SJSA1 (cell line): Measurements from ENCODE around the gene ADCY7. TPM values are rescaled to one million over a fixed set of nuclear protein-coding genes. Genes with fewer than 3 reads are reported as not detected.

Experiments used
- DNase-seq, 2 experiments: peaks; one replicate each; pipeline ENCODE4 v3.0.0-alpha.2; 2015 to 2020; ENCODE audit warnings: low spot score in 2 of 2, low read depth in 1 of 2
- H3K27ac ChIP-seq: fragments of 250-450 bp; sonication (Bioruptor Pico); 2 replicates; pipeline ENCODE4 v1.5.1; 2020; ENCODE audit warnings: mild to moderate bottlenecking, moderate library complexity
- H3K27me3 ChIP-seq: fragments of 250-450 bp; sonication (Bioruptor Pico); replicated peaks from 2 replicates; pipeline ENCODE4 v1.5.1; 2020; ENCODE audit warnings: mild to moderate bottlenecking, moderate library complexity
- H3K36me3 ChIP-seq: fragments of 250-450 bp; sonication (Bioruptor Pico); 2 replicates; pipeline ENCODE4 v1.5.1; 2020; ENCODE audit warnings: mild to moderate bottlenecking
- H3K4me1 ChIP-seq: fragments of 250-450 bp; sonication (Bioruptor Pico); replicated peaks from 2 replicates; pipeline ENCODE4 v1.6.1; 2021; ENCODE audit warnings: mild to moderate bottlenecking
- H3K4me3 ChIP-seq: fragments of 250-450 bp; sonication (Bioruptor Pico); 2 replicates; pipeline ENCODE4 v1.5.1; 2020; ENCODE audit warnings: mild to moderate bottlenecking
- H3K9me3 ChIP-seq: fragments of 250-450 bp; sonication (Bioruptor Pico); replicated peaks from 2 replicates; pipeline ENCODE4 v1.5.1; 2020; ENCODE audit warnings: mild to moderate bottlenecking
- total RNA-seq: library from RNA; depleted of rRNA; stranded (reverse); fragments of >200 nt; shearing (Covaris generic); gene quantifications from 2 replicates; pipeline ENCODE4 v1.2.3, GENCODE V29; 2014

The ADCY7 gene
- total RNA-seq, 1 experiment from 2014 or later, result 103 TPM

DNA sequence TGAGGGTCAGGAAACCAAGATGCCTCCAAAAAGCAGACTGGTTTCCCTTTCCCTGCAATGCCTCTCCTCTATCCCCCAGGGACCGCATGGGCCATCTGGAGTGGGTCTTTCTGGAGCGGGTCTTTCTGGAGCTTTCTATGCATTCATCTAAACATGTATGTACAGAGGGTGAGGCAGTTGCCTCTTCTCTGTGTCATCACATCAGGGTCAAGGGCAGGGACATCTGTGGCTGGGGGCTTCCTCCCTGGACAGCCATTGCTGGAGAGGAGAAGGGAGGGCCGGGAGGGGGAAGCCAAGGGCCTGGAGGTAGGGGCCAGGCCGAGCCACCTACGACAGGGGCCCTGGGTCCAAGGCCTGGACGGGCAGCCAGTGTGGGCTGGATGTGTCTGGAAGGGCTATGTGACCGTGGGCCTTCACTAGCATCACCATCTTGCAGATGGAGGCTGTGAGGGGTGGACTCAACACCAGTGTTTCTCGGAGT, 840 bp downstream of the ADCY7 start:
- Histone ChIP-seq H3K4me3 (peak overlapping the region; percentile 40), H3K27ac (peak overlapping the region; percentile 89), H3K36me3 (peaks cover 34% of the 10 kb centered on the region), H3K4me1 (peaks cover 51% of the 10 kb centered on the region), H3K27me3 (no peaks in the 10 kb centered on the region), H3K9me3 (no peaks in the 10 kb centered on the region)
- no peak for DNase-seq

DNA sequence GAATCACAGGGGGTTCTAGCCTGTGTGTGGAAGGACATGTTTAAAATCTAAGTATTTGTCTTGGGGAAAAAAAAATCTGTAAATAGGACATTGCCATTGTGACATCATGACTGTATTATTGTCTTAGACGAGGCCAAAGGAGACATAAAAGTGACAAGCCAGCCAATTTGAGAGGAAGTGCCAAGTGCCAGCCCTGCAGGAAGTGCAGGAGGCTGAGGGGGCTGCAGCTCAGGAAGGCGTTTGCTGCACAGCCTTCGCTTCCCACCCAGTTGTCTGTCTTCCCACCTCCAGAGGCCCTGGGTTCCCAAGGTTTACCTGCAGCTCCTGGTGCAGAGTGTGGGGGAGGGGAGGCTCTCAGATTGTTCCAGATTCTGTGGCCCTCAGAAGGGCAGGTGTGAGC, 1.3 kb downstream of the ADCY7 start:
- H3K4me1 ChIP-seq, result peaks cover 50% of the 10 kb centered on the region
- no peak overlapping the region for H3K4me3 ChIP-seq
- no peaks in the 10 kb centered on the region for H3K9me3 ChIP-seq
- peak overlapping the region; percentile 89 for H3K27ac ChIP-seq
- no peak for DNase-seq
- no peaks in the 10 kb centered on the region for H3K27me3 ChIP-seq
- H3K36me3 ChIP-seq, result peaks cover 39% of the 10 kb centered on the region

DNA sequence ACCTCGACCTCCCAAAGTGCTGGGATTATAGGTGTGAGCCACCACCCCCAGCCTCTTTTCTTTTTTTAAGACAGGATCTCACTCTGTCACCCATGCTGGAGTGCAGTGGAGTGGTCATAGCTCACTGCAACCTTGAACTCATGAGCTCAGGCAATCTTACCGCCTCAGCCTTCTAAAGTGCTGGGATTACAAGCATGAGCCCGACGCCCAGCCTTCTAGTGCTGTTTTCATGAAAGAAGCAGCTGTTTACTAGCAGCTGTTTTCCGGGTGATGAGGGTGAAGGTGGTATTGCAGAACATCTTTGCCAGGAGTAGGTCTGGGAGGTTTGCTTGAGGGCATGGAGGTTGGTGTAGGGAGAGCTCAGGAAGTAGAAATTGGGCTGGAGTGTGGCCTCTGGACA, 2.0 kb downstream of the ADCY7 start:
- peaks cover 44% of the 10 kb centered on the region for H3K4me1 ChIP-seq
- no peak for DNase-seq
- no peaks in the 10 kb centered on the region for H3K27me3 ChIP-seq
- no peaks in the 10 kb centered on the region for H3K9me3 ChIP-seq
- H3K36me3 ChIP-seq, result peaks cover 46% of the 10 kb centered on the region
- H3K4me3 ChIP-seq, result no peak overlapping the region
- H3K27ac ChIP-seq, result no peak overlapping the region

DNA sequence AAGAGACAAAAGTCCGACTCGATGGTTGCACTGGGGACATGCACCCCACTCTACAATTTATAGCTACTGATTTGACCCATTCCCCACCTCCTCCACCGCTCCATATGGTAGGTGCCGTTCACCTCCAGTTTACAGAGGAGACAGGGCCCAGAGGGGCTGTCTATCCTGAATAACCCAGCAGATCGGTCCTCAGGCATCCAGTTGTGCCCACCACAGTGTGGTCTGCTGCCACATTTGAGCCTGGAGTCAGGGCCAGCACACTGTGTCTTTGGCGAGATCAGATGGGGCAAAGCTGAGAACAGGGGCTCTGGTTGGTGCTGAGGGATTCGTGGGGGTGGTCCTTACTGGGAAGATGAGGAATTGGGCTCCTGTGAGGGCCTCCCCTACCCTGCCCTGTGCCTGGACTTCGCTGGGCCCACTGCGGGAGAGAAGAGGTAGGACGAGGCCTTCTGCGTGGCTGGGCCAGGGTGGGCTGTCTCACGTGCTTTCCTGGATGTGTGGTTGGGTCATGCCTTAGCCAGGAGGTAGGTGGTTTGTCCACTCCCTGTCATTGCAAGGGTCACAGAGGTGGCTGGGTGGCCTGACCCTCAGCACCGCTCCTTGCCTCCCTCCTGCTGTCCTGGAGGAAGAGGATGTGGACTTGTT, 2.8 kb downstream of the ADCY7 start:
- peaks cover 37% of the 10 kb centered on the region for H3K4me1 ChIP-seq
- peaks cover 49% of the 10 kb centered on the region for H3K36me3 ChIP-seq
- H3K9me3 ChIP-seq, result no peaks in the 10 kb centered on the region
- no peaks in the 10 kb centered on the region for H3K27me3 ChIP-seq
- H3K4me3 ChIP-seq, result no peak overlapping the region
- H3K27ac ChIP-seq, result no peak overlapping the region
- DNase-seq, result no peak

DNA sequence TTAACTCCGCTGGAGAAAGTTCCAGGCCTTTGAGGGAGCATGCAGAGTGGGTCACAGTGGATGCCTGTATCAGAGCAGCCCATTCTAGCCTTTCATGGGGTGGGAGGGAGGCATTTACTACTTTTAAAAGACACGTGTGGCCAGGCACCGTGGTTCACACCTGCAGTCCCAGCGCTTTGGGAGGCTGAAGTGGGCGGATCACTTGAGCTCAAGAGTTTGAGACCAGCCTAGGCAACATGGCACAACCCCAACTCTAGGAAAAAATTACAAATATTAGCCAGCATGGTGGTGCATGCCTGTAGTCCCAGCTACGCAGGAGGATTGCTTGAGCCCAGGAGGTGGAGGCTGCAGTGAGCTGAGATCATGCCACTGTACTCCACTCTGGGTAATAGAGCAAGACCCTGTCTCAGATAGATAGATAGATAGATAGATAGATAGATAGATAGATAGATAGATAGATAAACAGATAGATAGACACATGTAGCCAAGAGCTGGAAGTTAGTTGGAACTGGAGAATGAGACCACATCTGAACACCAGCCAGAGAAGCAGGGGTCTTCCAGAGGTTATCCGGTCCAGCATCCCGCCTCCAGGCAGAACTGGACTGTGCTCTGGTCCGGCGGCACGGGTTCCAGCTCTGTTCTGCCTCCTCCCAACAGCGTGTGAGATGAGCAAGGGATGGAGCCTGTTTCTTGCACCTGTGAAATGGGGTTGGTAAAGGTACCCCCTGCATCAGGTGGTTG, 3.6 kb downstream of the ADCY7 start:
- no peak for DNase-seq

DNA sequence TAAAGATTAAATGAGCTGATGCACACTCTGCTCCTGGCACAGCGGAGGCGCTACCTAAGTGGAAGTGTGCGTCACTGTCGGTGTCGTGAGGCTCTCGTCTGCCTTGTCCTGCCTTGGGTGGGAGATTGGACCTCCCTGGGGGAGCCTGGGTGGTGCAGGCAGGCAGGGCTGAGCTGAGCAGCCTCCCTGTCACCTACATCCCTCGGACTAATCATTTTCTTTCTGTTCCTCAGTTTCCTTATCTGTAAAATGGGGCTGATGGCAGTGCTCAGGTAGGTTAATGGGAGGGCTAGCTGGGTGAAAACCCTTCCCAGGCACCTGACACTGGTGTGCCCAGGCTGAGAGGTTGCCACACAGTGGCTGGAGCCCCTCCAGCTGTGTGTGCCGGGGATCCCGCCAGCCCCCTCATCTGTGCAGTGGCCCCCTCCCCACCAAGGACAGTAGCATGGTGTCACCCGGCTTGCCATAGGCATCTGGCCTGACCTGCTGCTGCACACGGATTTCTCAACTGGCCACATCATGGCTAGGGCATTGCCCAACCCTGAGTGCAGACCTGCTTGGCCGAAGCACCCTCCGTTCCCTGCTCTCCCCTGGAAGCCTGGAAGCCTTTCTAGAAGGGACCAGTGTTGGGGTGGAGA, 4.3 kb downstream of the ADCY7 start:
- Histone ChIP-seq H3K27ac (no peak overlapping the region), H3K4me1 (peaks cover 22% of the 10 kb centered on the region), H3K36me3 (peaks cover 51% of the 10 kb centered on the region), H3K27me3 (no peaks in the 10 kb centered on the region), H3K4me3 (no peak overlapping the region), H3K9me3 (no peaks in the 10 kb centered on the region)
- no peak for DNase-seq

More for the DNA sequence above, 3.6 kb downstream of the ADCY7 start:
- H3K4me1 ChIP-seq, result peaks cover 29% of the 10 kb centered on the region
- H3K27me3 ChIP-seq, result no peaks in the 10 kb centered on the region
- peaks cover 50% of the 10 kb centered on the region for H3K36me3 ChIP-seq
- H3K27ac ChIP-seq, result no peak overlapping the region
- H3K4me3 ChIP-seq, result no peak overlapping the region
- H3K9me3 ChIP-seq, result no peaks in the 10 kb centered on the region

DNA sequence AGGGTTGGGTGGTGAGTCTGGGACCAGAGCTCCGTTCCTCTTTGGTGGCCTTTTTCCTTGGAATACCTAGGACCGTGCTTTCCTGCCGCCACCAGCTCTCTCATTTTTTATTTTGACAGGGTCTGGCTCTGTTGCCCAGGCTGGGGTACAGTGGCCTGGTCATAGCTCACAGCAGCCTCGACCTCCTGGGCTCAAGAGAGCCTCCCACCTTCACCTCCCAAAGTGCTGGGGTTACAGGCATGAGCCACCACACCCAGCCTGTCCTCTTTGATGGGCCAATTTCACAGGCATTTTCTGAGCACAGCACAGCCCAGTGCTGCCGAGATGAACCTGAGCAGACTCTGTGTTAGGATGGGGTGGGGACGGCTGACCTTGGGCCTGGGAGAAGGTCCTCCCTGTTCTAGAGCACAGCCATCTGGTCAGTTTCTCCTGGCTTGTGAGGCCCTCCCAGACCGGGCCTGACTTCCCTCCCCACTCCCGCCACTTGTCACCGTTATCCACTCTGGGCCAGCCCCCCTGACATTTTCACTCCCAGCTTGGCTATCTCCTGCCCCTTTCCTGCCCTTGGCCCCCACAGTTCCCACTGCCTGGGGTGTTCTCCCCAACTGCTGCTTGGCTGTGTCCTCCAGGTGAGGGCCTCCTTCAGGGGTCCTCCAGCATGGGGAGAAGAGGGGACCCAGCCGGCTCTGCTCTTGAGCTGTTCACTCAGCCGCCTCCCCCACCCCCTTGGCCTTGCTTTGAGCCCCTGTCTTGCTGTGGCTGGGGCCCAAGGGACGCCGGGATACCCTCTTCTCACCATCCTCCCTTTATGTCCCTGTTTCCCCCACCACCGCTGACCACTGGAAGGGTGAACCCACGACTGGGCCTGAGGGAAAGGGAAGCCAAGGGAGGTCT, 5.0 kb downstream of the ADCY7 start:
- H3K27me3 ChIP-seq, result no peaks in the 10 kb centered on the region
- H3K27ac ChIP-seq, result no peak overlapping the region
- peaks cover 56% of the 10 kb centered on the region for H3K36me3 ChIP-seq
- H3K4me1 ChIP-seq, result peaks cover 15% of the 10 kb centered on the region
- H3K4me3 ChIP-seq, result no peak overlapping the region
- no peaks in the 10 kb centered on the region for H3K9me3 ChIP-seq
- DNase-seq, result no peak

DNA sequence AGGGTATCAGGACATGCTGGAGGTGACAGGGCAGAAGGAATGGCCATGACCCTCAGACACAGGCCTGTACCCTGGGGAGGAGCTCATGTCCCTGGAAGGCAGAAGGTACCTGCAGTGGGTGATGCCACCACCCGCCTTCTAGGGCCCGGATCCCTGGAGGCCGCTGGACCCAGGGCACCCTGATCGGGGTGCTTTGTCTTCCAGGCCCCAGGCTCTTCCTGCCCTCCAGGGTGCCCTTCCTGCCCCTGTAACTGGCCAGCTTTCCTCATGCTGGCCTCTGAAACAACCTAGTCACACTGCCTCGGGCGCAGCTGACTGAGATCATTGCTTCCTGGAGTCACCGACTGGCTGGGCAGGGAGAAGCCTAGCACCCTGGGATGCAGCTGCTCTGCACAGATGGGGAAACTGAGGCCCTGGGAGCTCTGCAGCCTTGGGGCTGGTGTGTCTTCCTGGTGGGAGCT, 5.8 kb downstream of the ADCY7 start:
- no peak for DNase-seq
- Histone ChIP-seq H3K27ac (no peak overlapping the region), H3K4me1 (peaks cover 7% of the 10 kb centered on the region), H3K27me3 (no peaks in the 10 kb centered on the region), H3K4me3 (no peak overlapping the region), H3K36me3 (peaks cover 60% of the 10 kb centered on the region), H3K9me3 (no peaks in the 10 kb centered on the region)

DNA sequence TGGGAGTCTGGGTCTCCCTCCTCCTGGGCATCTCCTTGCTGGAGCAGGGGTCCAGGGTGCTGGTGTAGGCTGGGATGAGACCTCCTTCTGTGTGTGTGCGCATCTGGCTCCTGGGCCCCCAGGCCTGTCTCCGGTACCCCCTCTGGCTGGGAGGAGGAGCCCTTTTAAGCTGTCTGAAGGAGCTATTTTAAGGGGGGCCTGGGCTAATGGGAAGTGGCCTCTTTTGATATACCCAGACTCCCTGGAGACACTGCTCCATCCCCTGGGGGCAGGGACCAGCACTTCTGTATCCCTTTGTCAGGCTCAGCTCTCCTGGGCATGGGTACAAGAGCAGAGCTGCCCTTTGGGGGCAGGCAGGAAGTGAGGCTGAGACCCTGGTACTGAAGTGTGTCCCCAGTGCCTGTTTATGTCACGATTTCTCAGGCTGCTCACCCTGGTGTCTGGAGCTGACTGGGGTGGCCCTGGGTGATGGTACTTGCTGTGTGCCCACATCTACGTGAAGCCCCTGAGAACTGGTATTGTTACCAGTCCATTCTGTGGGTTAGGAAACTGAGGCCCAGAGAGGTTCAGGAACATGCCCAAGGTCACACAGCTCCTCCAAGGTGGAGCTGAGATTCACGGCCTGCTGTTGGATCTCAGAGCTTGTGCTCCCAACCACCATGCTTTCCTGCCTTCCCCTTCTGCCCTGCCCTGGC, 6.5 kb downstream of the ADCY7 start:
- Histone ChIP-seq H3K36me3 (peaks cover 62% of the 10 kb centered on the region), H3K27ac (no peak overlapping the region), H3K4me3 (no peak overlapping the region), H3K27me3 (no peaks in the 10 kb centered on the region), H3K9me3 (no peaks in the 10 kb centered on the region), H3K4me1 (peaks cover under 1% of the 10 kb centered on the region)
- no peak for DNase-seq

DNA sequence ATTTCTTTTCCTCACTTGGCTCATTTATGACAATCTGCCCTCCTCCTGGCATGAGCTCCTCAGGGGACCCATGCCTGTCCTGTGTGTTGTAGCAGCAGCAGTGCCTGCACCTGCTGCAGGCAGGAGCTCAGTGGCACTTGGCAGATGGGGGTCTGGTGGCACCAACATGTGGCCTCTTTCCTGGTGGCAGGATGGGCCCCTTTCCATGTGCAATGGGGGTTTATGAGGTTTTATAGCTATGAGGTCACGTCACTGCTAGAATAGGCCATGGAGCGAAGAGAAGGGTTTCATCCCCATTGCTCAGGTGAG, 7.0 kb downstream of the ADCY7 start:
- Histone ChIP-seq H3K27ac (no peak overlapping the region), H3K9me3 (no peaks in the 10 kb centered on the region), H3K4me3 (no peak overlapping the region), H3K27me3 (no peaks in the 10 kb centered on the region), H3K4me1 (no peaks in the 10 kb centered on the region), H3K36me3 (peaks cover 63% of the 10 kb centered on the region)
- no peak for DNase-seq

DNA sequence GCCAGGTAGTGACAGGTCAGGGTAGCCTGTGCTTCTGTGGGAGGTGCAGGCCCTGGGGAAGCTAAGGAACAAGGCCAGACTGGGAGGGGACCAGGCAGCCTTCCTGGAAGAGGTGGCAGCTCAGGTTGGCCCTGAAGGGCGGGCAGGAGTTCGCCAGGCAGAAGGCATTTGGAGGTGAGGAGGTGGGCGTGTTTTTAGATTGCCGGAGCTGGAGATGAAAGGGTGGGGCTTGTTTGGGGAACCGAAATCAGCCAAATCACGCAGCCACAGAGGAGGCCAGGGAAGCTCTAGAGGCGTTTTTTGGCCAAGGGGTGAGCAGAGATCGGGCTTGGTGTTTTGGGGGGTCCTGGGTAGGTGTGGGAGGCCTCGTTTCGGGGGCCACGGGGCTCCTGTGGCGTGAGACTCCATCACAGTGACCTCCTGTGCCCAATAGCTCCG, 7.6 kb downstream of the ADCY7 start:
- H3K4me1 ChIP-seq, result no peaks in the 10 kb centered on the region
- no peak overlapping the region for H3K27ac ChIP-seq
- no peaks in the 10 kb centered on the region for H3K9me3 ChIP-seq
- H3K4me3 ChIP-seq, result no peak overlapping the region
- no peaks in the 10 kb centered on the region for H3K27me3 ChIP-seq
- no peak for DNase-seq
- peaks cover 57% of the 10 kb centered on the region for H3K36me3 ChIP-seq

DNA sequence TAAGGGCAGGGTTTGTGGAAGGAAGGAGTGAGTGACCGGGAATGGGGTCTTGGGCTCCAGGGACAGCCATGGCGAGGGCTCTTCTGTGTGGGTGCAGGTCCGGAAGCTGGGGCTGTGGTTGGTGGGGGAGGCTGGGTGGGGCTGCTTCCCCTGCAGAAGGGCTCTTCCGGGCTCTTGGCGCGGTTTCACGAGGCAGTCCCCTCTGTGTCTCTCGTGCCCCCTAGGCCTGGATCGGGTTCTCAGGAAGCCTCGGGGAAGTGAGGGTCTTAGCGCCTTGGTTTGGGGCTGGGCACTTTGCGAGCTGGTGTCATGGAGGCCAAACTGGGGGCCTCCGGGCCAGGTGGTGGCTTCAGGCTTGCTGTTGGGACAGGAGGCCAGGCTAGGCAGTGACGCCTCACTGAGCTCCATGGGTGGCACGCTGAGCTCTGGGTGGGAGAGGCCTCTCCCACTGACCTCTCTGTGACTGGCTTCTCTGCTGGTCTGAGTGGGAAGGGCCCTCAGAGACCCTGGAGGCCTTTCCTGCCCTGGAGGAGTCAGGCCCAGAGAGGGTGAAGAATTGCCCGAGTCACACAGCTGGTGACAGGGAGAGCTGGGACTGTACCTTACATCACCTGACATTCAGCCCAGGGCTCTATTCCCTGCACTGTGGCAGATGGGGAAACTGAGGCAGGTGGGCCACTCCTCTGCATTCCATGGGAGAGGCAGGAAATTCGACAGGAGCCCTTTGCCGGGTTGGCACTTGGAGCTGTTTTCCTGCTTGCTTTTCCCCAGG, 8.2 kb downstream of the ADCY7 start:
- no peak overlapping the region for H3K4me3 ChIP-seq
- H3K36me3 ChIP-seq, result peaks cover 56% of the 10 kb centered on the region
- no peak overlapping the region for H3K27ac ChIP-seq
- no peaks in the 10 kb centered on the region for H3K4me1 ChIP-seq
- no peak for DNase-seq
- no peaks in the 10 kb centered on the region for H3K27me3 ChIP-seq
- H3K9me3 ChIP-seq, result no peaks in the 10 kb centered on the region
